Brain pericyte (primary cell): ENCODE measurements around the gene AKR1C1.
"Not testable (repeated sequence)": the region's sequence is repeated elsewhere in the genome, so short reads cannot be mapped to it uniquely, and the experiment has no call there.

Experiments used
- DNase-seq: peaks from one replicate; pipeline ENCODE4 v3.0.0-alpha.2; 2012; ENCODE audit warnings: low read depth, low spot score

The AKR1C1 gene

GRCh38 chr10:5018134-5018533, 54.9 kb downstream of the AKR1C1 start:
- no peak for DNase-seq

GRCh38 chr10:5018671-5019277, 55.6 kb downstream of the AKR1C1 start:
- DNase-seq: not testable (repeated sequence)

- not testable (repeated sequence) for DNase-seq
Measured at GRCh38 chr10:5019770-5020612, 56.8 kb downstream of the AKR1C1 start.

GRCh38 chr10:5021624-5022290, 58.5 kb downstream of the AKR1C1 start:
- not testable (repeated sequence) for DNase-seq

- DNase-seq: no peak
Measured at GRCh38 chr10:5023177-5023805, 60.1 kb downstream of the AKR1C1 start.

GRCh38 chr10:5025461-5025881, 62.3 kb downstream of the AKR1C1 start:
- not testable (repeated sequence) for DNase-seq

GRCh38 chr10:5030989-5031388, 67.8 kb downstream of the AKR1C1 start:
- no peak for DNase-seq

GRCh38 chr10:5031588-5031987, 68.4 kb downstream of the AKR1C1 start:
- not testable (repeated sequence) for DNase-seq

- DNase-seq: not testable (repeated sequence)
Measured at GRCh38 chr10:5032444-5032843, 69.2 kb downstream of the AKR1C1 start.
